ENCODE data around the gene FSD1.

DNA sequence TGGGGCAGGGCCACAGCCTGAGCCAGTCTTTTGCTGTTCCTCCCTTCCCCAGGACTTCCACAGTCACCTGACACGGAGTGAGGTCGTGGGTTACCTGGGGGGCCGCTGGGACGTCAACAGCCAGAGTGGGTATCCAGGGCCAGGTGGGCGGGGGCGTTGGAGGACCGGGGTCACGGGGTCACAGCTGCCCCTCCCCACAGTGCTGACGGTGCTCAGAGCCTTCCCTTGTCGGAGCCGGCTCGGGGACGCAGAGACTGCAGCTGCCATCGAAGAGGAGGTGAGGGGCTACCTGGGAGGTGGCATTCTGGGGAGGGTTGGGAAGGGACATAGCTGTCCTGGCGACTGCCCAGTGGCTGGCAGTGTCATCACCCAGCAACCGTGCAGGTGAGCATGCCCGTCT is 50.5 kb downstream of the FSD1 start:
- no peak for TF ChIP-seq CTCF (conservative IDR thresholded peaks at IDR 0.05; ENCODE audit: low read length)
- no peak for TF ChIP-seq EZH2phosphoT487 (IDR thresholded peaks at IDR 0.05; ENCODE audit: borderline replicate concordance)
